ENCODE results near the gene SOX11. TPM values are rescaled to one million over a fixed set of nuclear protein-coding genes. Genes with fewer than 3 reads are reported as not detected.

SOX11 gene
- polyA plus RNA-seq, 3 donors, result not detected

DNA sequence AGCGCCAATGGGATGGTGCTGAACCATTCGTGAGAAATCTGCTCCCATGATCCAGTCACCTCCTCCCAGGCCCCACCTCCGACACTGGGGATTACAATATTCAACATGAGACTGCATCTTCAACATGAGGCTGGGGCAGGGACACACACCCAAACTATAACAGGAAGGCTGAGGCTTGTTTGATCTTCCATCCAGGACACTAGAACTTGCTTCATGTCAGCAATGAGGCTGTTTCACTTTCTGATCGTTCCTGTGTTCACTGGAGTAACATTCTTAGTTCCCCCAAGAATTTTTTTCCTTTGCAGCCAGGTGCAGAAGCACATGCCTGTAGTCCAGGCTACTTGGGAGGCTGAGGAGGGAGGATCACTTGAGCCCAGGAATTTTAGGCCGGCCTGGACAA, 30.8 kb upstream of the SOX11 start:
- Histone ChIP-seq H3K9ac (ENCODE audit: insufficient read depth, low read length, poor library complexity, severe bottlenecking) (no peak overlapping the region), H3K36me3 (replicated peaks in 1 of 2; ENCODE audit: control insufficient read depth in 1 of 2, insufficient read depth in 2 of 2, low read length in 2 of 2) (no peaks in the 10 kb centered on the region), H3K9me3 (replicated peaks in 1 of 2; ENCODE audit: control insufficient read depth in 1 of 2, insufficient read depth in 1 of 2, low read length in 2 of 2) (peaks cover 0 to 4% of the 10 kb centered on the region in 2 donors), H3K27ac (ENCODE audit: low read depth in 1 of 2, low read length in 2 of 2) (no peak overlapping the region), H3K4me1 (ENCODE audit: control insufficient read depth in 1 of 2, insufficient read depth in 2 of 2, low read length in 2 of 2) (no peaks in the 10 kb centered on the region), H3K4me2 (replicated peaks; ENCODE audit: extremely low read depth, low read length, poor library complexity, severe bottlenecking) (no peak overlapping the region), H3K4me3 (replicated peaks in 1 of 3; ENCODE audit: low read depth in 2 of 3, low read length in 3 of 3) (no peak overlapping the region), H3K79me2 (ENCODE audit: insufficient read depth, low read length) (no peaks in the 10 kb centered on the region), H2AFZ (ENCODE audit: insufficient read depth, low read depth, low read length, poor library complexity, severe bottlenecking) (no peak overlapping the region), H4K20me1 (ENCODE audit: insufficient read depth, low read length) (no peaks in the 10 kb centered on the region), H3K27me3 (ENCODE audit: control insufficient read depth in 2 of 2, insufficient read depth in 2 of 2, low read length in 2 of 2) (no peaks in the 10 kb centered on the region)
- intact Hi-C loops (cut with micrococcal nuclease), result no loop called here
- TF ChIP-seq, protein P1, sequence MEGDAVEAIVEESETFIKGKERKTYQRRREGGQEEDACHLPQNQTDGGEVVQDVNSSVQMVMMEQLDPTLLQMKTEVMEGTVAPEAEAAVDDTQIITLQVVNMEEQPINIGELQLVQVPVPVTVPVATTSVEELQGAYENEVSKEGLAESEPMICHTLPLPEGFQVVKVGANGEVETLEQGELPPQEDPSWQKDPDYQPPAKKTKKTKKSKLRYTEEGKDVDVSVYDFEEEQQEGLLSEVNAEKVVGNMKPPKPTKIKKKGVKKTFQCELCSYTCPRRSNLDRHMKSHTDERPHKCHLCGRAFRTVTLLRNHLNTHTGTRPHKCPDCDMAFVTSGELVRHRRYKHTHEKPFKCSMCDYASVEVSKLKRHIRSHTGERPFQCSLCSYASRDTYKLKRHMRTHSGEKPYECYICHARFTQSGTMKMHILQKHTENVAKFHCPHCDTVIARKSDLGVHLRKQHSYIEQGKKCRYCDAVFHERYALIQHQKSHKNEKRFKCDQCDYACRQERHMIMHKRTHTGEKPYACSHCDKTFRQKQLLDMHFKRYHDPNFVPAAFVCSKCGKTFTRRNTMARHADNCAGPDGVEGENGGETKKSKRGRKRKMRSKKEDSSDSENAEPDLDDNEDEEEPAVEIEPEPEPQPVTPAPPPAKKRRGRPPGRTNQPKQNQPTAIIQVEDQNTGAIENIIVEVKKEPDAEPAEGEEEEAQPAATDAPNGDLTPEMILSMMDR (IDR thresholded peaks at IDR 0.05), result no peak
- DNase-seq, result no peak
- Mint-ChIP-seq H3K27me3 (ENCODE audit: low read depth in 3 of 3) (peaks cover 0 to 2% (median 0%) of the 10 kb centered on the region in 3 donors), H3K4me3 (no peak overlapping the region), H3K9me3 (peaks cover 1 to 8% (median 5%) of the 10 kb centered on the region in 7 donors), H3K36me3 (no peaks in the 10 kb centered on the region), H3K27ac (no peak overlapping the region), H3K4me1 (no peaks in the 10 kb centered on the region)
- 90% methylated on average over 2 of the region's 5 CpGs for WGBS (ENCODE audit: insufficient coverage)

DNA sequence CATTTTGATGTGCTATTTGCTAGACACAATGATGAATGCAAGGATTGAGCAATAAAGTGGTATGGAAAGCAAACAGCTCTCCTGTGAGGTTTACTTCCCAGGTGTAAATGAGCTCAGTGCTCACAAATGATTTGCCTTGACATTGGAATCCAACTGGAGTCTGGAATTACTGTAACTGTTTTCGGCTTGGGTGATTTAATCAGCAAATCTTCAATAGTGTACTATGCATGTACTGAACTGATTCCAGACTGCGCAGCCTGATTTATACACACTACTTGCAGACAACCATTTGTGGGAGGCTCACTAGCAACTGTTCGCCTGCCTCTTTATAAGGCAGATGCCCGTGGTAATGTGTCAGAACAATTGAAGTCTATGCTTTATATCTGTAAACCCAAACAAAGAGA, 27.9 kb upstream of the SOX11 start:
- no peak overlapping the region for H3K4me3 ChIP-seq (replicated peaks in 1 of 3; ENCODE audit: low read depth in 2 of 3, low read length in 3 of 3)
- Mint-ChIP-seq H3K4me3 (no peak overlapping the region), H3K36me3 (no peaks in the 10 kb centered on the region)

More for the DNA sequence above, 27.9 kb upstream of the SOX11 start:
- Histone ChIP-seq H3K9me3 (replicated peaks in 1 of 2; ENCODE audit: control insufficient read depth in 1 of 2, insufficient read depth in 1 of 2, low read length in 2 of 2) (no peaks in the 10 kb centered on the region), H4K20me1 (ENCODE audit: insufficient read depth, low read length) (no peaks in the 10 kb centered on the region), H3K9ac (ENCODE audit: insufficient read depth, low read length, poor library complexity, severe bottlenecking) (no peak overlapping the region), H3K36me3 (replicated peaks in 1 of 2; ENCODE audit: control insufficient read depth in 1 of 2, insufficient read depth in 2 of 2, low read length in 2 of 2) (no peaks in the 10 kb centered on the region), H3K27me3 (ENCODE audit: control insufficient read depth in 2 of 2, insufficient read depth in 2 of 2, low read length in 2 of 2) (no peaks in the 10 kb centered on the region), H3K4me1 (ENCODE audit: control insufficient read depth in 1 of 2, insufficient read depth in 2 of 2, low read length in 2 of 2) (no peaks in the 10 kb centered on the region), H3K4me2 (replicated peaks; ENCODE audit: extremely low read depth, low read length, poor library complexity, severe bottlenecking) (no peak overlapping the region), H3K27ac (ENCODE audit: low read depth in 1 of 2, low read length in 2 of 2) (no peak overlapping the region), H3K79me2 (ENCODE audit: insufficient read depth, low read length) (no peaks in the 10 kb centered on the region), H2AFZ (ENCODE audit: insufficient read depth, low read depth, low read length, poor library complexity, severe bottlenecking) (no peak overlapping the region)
- no peak overlapping the region for H3K27ac Mint-ChIP-seq
- H3K9me3 Mint-ChIP-seq, result peaks cover 2 to 10% (median 4%) of the 10 kb centered on the region in 7 donors
- TF ChIP-seq, protein P1 (IDR thresholded peaks at IDR 0.05), result no peak
- intact Hi-C loops (cut with micrococcal nuclease), result no loop called here
- no CpG with 5 or more reads among the region's 4 CpGs for WGBS (ENCODE audit: insufficient coverage)
- peaks cover 0 to 3% (median 3%) of the 10 kb centered on the region in 3 donors for H3K27me3 Mint-ChIP-seq (ENCODE audit: low read depth in 3 of 3)
- no peak for DNase-seq
- H3K4me1 Mint-ChIP-seq, result no peaks in the 10 kb centered on the region

Data from CD14-positive monocyte (primary cell).